GM19395 (cell line): Measurements from ENCODE around the gene KCNG4.

Experiments used
- ATAC-seq: cut with Tn5 transposase; IDR thresholded peaks from one replicate; pipeline ENCODE4 v1.9.1; 2021; ENCODE audit warnings: mild to moderate bottlenecking, moderate library complexity; ENCODE audit not compliant: unreplicated experiment

The KCNG4 gene

GRCh38 chr16:84186685-84187437, 53.0 kb downstream of the KCNG4 start, which contains the start of gene TAF1C:
TAF1C (minus strand) TSS chr16:84187057; CDS start chr16:84184988, 2,069 bp downstream.
- peak; percentile 98 for ATAC-seq

- no peak for ATAC-seq
These were observed 55.0 kb downstream of the KCNG4 start for GRCh38 chr16:84184775-84185174.

GRCh38 chr16:84183911-84184591, 55.8 kb downstream of the KCNG4 start:
- no peak for ATAC-seq

GRCh38 chr16:84183572-84183875, 56.3 kb downstream of the KCNG4 start:
- ATAC-seq = no peak

GRCh38 chr16:84182680-84183571, 56.9 kb downstream of the KCNG4 start:
- no peak for ATAC-seq

GRCh38 chr16:84182104-84182503, 57.7 kb downstream of the KCNG4 start:
- no peak for ATAC-seq

GRCh38 chr16:84181144-84181915, 58.5 kb downstream of the KCNG4 start:
- ATAC-seq = no peak

- ATAC-seq = no peak
These were observed 59.2 kb downstream of the KCNG4 start for GRCh38 chr16:84180519-84181140.

- ATAC-seq = no peak
These were observed 60.0 kb downstream of the KCNG4 start for GRCh38 chr16:84179612-84180320.

GRCh38 chr16:84178892-84179611, 60.8 kb downstream of the KCNG4 start:
- ATAC-seq = no peak

GRCh38 chr16:84178146-84178765, 61.6 kb downstream of the KCNG4 start:
- no peak for ATAC-seq

GRCh38 chr16:84177741-84178073, 62.1 kb downstream of the KCNG4 start:
- no peak for ATAC-seq

- ATAC-seq = no peak
These were observed 63.4 kb downstream of the KCNG4 start for GRCh38 chr16:84176192-84177053.

GRCh38 chr16:84175350-84176081, 64.3 kb downstream of the KCNG4 start:
- peak; percentile 74 for ATAC-seq

GRCh38 chr16:84174396-84174795, 65.4 kb downstream of the KCNG4 start:
- ATAC-seq = no peak

- ATAC-seq = no peak
These were observed 70.0 kb downstream of the KCNG4 start for GRCh38 chr16:84169765-84170310.
